ENCODE data around the gene EMC1.
A peak's percentile ranks its signal among the peaks of the same experiment; 100 is the strongest.

EMC1 gene

DNA sequence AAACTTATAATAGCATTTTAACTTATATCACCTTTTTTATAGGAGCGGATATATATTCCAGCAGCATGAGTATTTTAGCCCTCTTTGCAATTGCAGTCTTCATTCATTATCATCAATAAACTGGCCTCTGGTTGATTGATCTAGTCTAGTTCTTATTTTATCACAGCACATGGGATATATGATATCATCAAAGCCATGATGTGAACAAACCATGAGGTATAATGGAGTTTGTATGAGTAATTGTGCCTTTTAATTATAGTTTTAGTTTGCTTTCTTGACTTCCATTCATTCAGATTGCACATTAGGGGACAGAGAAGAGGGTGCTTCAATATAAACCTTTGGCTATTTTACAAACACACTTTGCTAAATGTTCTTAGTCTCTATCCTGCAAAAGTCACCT, 37.7 kb downstream of the EMC1 start:
- no peak for DNase-seq

GRCh38 chr1:19212167-19212566, 39.2 kb downstream of the EMC1 start:
- no peak for DNase-seq

- peak; percentile 4 for DNase-seq
Measured at GRCh38 chr1:19210772-19211549, 40.4 kb downstream of the EMC1 start.

GRCh38 chr1:19209990-19210771, 41.1 kb downstream of the EMC1 start, which contains the start of gene UBR4:
Gene UBR4 (minus strand): TSS chr1:19210266. CDS start chr1:19210248, 18 bp downstream.
- peak; percentile 91 for DNase-seq

DNA sequence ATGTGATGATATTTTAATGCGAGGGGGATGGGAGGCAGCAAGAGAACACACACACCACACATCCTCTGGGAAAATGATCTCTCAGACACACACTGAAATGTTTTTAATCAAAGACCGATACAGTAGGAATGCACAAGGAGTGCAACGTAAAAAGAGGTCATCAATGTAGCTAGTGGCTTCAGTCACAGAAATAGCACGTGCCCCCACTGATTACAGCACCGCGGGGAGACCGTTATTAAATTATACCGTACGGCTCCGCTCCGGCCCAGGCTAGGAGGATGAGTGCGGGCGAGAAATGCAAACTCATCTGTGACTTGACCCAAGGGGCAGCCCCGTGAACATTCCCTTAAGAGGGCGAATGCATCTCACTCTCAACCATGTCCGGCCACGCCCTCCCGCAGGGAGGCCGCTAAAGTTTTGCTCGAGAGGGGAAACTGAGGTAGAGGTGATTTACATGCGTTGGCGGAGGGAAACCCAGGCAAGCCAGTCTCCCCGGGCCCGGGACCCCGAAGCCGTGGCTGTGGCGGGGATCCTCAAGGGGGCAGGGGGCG, 41.8 kb downstream of the EMC1 start:
- peak; percentile 17 for DNase-seq

DNA sequence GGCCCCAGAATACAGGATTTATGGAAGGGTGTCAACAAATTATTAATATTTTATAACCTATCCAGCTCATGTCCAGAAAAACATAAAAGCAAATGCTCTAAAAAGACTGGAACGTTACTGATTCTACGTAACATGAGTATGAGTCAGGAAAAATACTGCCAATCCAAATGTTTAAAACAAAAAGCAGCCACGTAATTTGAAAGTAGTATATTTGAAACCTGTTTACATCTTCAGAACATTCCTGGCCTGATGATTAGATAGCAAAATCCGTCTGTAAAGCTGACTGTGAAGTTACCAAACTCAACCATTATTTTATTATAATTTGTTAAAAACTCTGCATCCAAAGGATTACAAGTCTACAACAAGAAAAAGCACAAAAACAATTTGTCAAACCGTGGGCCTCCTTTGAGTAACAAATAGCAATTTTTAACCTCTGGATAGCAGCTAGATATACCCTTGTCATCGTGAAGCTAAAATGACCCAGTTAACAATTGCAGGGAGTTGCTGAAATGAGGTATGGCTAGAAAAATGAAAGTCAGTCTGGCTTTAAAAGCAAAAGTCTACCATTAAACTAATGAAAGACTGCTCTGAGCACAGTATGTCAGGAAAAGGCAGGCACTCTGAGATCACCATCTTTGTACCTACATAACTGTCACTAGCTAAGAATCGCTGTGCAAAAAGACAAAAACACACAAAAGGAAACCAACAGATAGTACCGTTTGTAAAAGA, 42.5 kb downstream of the EMC1 start:
- peak; percentile 20 for DNase-seq

- DNase-seq: no peak
Measured at GRCh38 chr1:19206947-19207346, 44.4 kb downstream of the EMC1 start.

DNA sequence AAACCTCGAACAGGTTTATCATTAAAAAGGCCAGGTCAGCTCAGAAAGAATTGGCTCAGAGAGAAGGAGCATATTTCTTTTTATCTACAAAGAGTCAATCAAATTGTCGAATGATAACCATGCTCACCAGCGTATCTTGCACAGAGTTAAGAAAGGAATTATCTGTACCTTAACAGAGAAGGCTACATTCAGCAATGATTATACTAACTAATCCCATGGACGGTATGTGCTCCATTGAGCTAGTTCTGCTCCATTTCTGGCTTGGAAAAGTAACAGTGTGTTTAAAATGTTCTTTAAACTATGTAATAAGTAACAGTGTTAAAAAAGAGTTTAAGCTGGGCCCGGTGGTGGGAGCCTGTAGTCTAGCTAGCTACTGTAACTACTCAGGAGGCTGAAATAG, 45.5 kb downstream of the EMC1 start:
- DNase-seq: no peak

- DNase-seq: no peak
Measured at GRCh38 chr1:19205403-19205802, 45.9 kb downstream of the EMC1 start.

GRCh38 chr1:19204446-19205266, 46.7 kb downstream of the EMC1 start:
- peak; percentile 3 for DNase-seq

- peak; percentile 31 for DNase-seq
Measured at GRCh38 chr1:19203440-19203839, 47.9 kb downstream of the EMC1 start.

- no peak for DNase-seq
Measured at GRCh38 chr1:19202396-19202795, 48.9 kb downstream of the EMC1 start.

DNA sequence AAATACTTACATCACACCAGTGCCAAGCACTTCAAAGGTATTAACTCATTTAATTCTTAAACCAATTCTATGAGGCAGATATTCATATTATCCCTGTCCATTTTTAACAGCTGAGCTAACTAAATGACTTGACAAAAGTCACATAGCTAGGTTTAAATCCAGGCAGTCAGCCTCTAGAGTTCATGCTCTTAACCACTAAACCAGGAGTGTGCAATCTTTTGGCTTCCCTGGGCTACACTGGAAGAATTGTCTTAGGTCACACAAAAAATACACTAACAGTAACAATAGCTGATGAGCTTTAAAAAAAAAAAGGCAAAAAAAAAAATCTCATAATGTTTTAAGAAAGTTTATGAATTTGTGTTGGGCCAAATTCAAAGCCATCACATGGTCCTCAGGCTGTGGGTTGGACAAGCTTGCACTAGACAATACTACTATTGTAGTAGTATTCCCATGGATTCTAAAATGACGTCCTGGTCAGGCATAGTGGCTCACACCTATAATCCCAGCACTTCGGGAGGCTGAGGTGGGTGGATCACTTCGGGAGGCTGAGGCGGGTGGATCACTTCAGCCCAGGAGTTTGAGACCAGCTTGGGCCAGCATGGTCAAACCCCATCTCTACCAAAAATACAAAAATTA, 51.2 kb downstream of the EMC1 start:
- no peak for DNase-seq

DNA sequence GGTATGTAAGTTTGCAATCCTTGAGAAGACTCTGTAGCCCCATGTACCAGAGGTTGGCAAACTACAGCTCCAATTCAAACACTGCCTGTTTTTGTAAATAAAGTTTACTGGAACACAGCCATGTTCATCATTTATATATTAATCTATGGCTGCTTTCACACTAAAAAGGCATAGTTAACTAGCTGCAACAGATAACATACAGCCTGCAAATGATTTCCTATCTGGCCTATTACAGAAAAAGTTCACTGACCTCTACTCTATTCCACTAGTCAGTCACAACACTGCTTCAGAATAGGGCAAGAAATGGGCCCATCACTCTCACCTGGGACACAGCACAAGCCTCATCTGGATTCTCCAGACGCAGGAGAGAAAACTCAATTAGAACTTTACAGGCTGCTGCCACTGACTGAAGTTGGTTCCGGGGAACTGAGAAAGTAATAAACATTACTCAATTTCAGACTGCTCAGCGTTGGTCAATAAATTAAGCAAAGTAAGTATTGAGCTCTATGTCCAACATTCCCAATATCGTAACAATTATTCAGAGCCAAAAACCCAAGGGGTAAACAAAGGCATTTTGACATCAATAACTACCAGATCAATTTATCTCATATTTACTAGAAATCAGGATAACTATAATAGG, 51.9 kb downstream of the EMC1 start:
- DNase-seq: no peak

- DNase-seq: no peak
Measured at GRCh38 chr1:19198820-19199219, 52.5 kb downstream of the EMC1 start.

GRCh38 chr1:19197845-19198244, 53.5 kb downstream of the EMC1 start:
- DNase-seq: no peak

DNA sequence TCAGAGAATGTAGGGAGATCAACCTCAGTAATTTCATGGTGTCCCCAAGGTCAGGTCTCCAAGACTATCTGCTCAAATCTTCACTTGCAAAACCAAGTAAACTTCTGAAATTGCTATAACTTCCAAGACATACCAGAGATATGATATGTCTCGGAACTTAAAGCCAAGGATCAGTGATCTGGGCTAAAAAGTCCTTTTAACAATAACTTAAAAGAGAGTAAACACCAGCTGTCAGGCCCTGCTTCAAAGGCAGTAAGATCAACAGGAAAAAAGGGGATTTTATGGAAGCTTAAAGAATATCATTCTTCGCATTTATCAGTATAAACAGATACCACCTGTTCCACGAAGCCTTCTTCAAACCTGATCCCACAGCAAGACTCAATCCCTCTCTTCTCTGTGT, 55.0 kb downstream of the EMC1 start:
- DNase-seq: no peak

GRCh38 chr1:19193004-19193403, 58.3 kb downstream of the EMC1 start:
- no peak for DNase-seq

DNA sequence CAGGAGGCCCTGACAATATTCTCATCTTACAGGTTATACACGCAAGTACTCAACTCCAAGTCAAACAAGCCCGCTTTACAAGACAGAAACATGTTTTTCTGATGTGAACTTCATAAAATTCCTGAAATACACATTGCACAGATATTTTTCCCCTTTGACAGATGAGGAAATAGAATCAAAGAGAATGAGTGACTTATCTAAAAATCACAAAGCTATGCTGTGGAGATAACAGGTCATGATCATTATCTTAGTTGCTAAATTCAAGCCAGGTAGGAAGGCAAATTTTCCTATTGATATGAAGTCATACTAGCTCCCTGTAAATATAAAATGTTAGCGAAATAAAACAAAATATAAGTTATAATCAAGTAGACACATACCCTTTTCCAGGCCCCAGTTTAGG, 59.5 kb downstream of the EMC1 start:
- no peak for DNase-seq

DNA sequence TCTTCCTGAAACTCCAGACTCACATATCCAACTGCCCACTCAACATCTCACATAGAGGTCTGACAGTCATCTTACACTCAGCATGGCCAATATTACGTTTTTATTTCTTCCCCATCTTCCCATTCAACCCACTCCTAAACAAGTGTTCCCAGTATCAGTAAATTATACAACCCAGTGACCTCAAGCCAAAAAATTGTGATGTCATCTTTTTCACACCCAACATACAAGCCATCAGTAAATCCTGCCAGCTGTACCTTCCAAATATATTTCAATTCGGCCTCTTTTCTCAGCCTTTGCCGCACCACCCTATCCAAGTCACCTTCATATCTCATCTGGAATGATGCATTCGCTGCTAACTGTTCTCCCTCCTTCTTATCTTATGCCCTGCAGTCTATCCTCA, 60.9 kb downstream of the EMC1 start:
- DNase-seq: no peak

DNA sequence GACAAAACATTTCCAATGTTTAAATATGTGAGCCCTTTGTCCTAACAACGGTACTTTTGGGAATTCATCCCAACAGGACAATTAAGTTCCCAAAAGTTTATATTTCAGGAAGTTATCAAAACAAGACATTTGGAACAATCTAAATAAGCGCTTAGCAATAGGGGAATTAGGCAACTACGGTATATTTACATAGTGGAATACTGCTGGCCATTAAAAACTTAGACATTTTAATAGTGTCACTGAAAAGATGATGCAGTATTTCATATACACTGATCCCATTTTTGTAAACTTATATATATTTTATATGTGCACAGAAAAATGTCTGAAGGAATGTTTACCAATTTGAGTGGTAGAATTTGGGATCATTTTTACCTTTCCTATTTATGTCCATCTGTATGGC, 62.1 kb downstream of the EMC1 start:
- no peak for DNase-seq

All from fibroblast of upper back skin (primary cell).